Transverse colon (tissue), 4 donors: ENCODE results near the gene SCAP. TPM values are rescaled to one million over a fixed set of nuclear protein-coding genes. Genes with fewer than 3 reads are reported as not detected.

Experiments used
- DNase-seq: peaks from one replicate; pipeline ENCODE4 v3.0.0-alpha.2; 2019
- H3K27ac ChIP-seq, 4 donors: fragments of 200-600 bp; sonication (generic); 2 replicates each; pipeline ENCODE4 v1.5.1; 2016 to 2018; ENCODE audit warnings: inconsistent platforms in 4 of 4
- H3K27me3 ChIP-seq: fragments of 200-600 bp; sonication (generic); 2 replicates; pipeline ENCODE4 v1.5.1; 2017; ENCODE audit warnings: inconsistent platforms
- H3K36me3 ChIP-seq, 4 donors: fragments of 200-600 bp; sonication (generic); 2 replicates each; pipeline ENCODE4 v1.5.1; 2017 to 2019; ENCODE audit warnings: inconsistent platforms in 4 of 4
- H3K4me1 ChIP-seq, 4 donors: fragments of 200-600 bp; sonication (generic); 2 replicates each; pipeline ENCODE4 v1.5.1; 2017 to 2020; ENCODE audit warnings: inconsistent platforms in 4 of 4
- H3K4me3 ChIP-seq, 4 donors: fragments of 200-600 bp; sonication (generic); 1 replicate in 1 of 4; 2 replicates in 3 of 4; pipeline versions ENCODE4 v1.5.1 to v1.6.1; 2017 to 2019; ENCODE audit warnings: inconsistent platforms in 4 of 4
- H3K9me3 ChIP-seq, 2 donors: fragments of 200-600 bp; sonication (generic); 2 replicates each; pipeline ENCODE4 v1.5.1; 2017 to 2019; ENCODE audit warnings: inconsistent platforms in 2 of 2
- CTCF ChIP-seq, 5 experiments: fragments of 200-600 bp in 3 of 5; fragments of 450-650 bp in 2 of 5; sonication (generic) in 3 of 5; IDR thresholded peaks; 1 replicate in 2 of 5; 2 replicates in 3 of 5; pipeline ENCODE4 v1.5.1; 2016 to 2017; ENCODE audit warnings: antibody characterized with exemption in 5 of 5, inconsistent platforms in 3 of 5, mild to moderate bottlenecking in 2 of 5, moderate library complexity in 1 of 5
- EP300 ChIP-seq: sonication (generic); formaldehyde crosslinking; IDR thresholded peaks from one replicate; pipeline ENCODE4 v1.6.1; 2017; ENCODE audit warnings: antibody characterized with exemption, low read depth
- POLR2A ChIP-seq: fragments of 450-650 bp; IDR thresholded peaks from one replicate; pipeline ENCODE4 v1.6.1; 2016; ENCODE audit warnings: antibody characterized with exemption, mild to moderate bottlenecking, moderate library complexity
- POLR2AphosphoS5 ChIP-seq, 3 donors: sonication (generic); formaldehyde crosslinking; IDR thresholded peaks; one replicate each; pipeline ENCODE4 v1.6.1; 2016; ENCODE audit warnings: antibody characterized with exemption in 3 of 3
- WGBS, 2 donors: methylation state at CpG; one replicate each; pipeline ENCODE4 v1.1.5; 2018; ENCODE audit warnings: low coverage in 1 of 2; 5-methylcytosine and 5-hydroxymethylcytosine counted together
- in situ Hi-C, 4 donors: fragments of 200-750 bp; cut with MboI; loops; one replicate each; pipeline versions ENCODE4 v1.15.0 to v1.15.1; 2017; ENCODE audit warnings: low sequenced_read_pairs in 3 of 4, low pct_ligation_motif_present in 1 of 4, low pct_unique_long_range_greater_than_20kb in 1 of 4
- intact Hi-C: fragments of 100-400 bp; cut with DNase I; formaldehyde crosslinking; loops from one replicate; pipeline ENCODE4 v1.15.1; 2023; ENCODE audit warnings: low total_unique reads
- total RNA-seq, 4 donors: library from RNA; depleted of rRNA; stranded (reverse); fragments of >200 nt; gene quantifications; one replicate each; pipeline ENCODE4 v1.1.0, GENCODE V29; 2016

SCAP gene
- total RNA-seq, 4 donors from 2014 or later = 160 to 288 (median 198) TPM

- H3K4me3 ChIP-seq = no peak overlapping the region
- DNase-seq = no peak
- WGBS, 2 donors = 100% methylated on average over 2 to 3 of the region's 3 CpGs
- peaks cover 0 to 5% (median 1%) of the 10 kb centered on the region in 4 donors for H3K36me3 ChIP-seq
- H3K4me1 ChIP-seq = peaks cover 0 to 21% (median 13%) of the 10 kb centered on the region in 4 donors
- in situ Hi-C loops (no loop called here), intact Hi-C loops (no loop called here)
- no peak for TF ChIP-seq POLR2A
- no peak for TF ChIP-seq EP300
- TF ChIP-seq CTCF (IDR thresholded peaks at IDR 0.05) = no peak
- no peaks in the 10 kb centered on the region for H3K9me3 ChIP-seq
- no peaks in the 10 kb centered on the region for H3K27me3 ChIP-seq
- H3K27ac ChIP-seq = no peak overlapping the region
Measured at GRCh38 chr3:47392933-47393332, 82.8 kb downstream of the SCAP start.

- Histone ChIP-seq H3K9me3 (no peaks in the 10 kb centered on the region), H3K36me3 (peaks cover 0 to 3% (median 0%) of the 10 kb centered on the region in 4 donors), H3K4me1 (peaks cover 0 to 22% (median 13%) of the 10 kb centered on the region in 4 donors), H3K27me3 (no peaks in the 10 kb centered on the region), H3K27ac (no peak overlapping the region), H3K4me3 (no peak overlapping the region)
- TF ChIP-seq EP300 = no peak
- no peak for TF ChIP-seq POLR2A
- TF ChIP-seq POLR2AphosphoS5 (IDR thresholded peaks at IDR 0.05) = no peak
- no peak for TF ChIP-seq CTCF (IDR thresholded peaks at IDR 0.05)
- WGBS, 2 donors = 84% methylated on average over 2 of the region's 2 CpGs; no CpG with 5 or more reads in 1 of the 2 donors
- DNase-seq = no peak
- intact Hi-C loops = no loop called here
- in situ Hi-C loops = no loop called here
Measured at GRCh38 chr3:47385796-47386195, 89.9 kb downstream of the SCAP start.

GRCh38 chr3:47385007-47385406 is 90.7 kb downstream of the SCAP start:
- 67 to 90% methylated on average over 1 to 4 of the region's 4 CpGs for WGBS, 2 donors
- Histone ChIP-seq H3K36me3 (peaks cover 0 to 3% (median 0%) of the 10 kb centered on the region in 4 donors), H3K27ac (no peak overlapping the region), H3K9me3 (no peaks in the 10 kb centered on the region), H3K4me1 (peaks cover 0 to 24% (median 14%) of the 10 kb centered on the region in 4 donors), H3K4me3 (no peak overlapping the region), H3K27me3 (no peaks in the 10 kb centered on the region)
- intact Hi-C loops = no loop called here
- in situ Hi-C loops = no loop called here
- no peak for DNase-seq
- TF ChIP-seq EP300 (no peak), POLR2A (no peak), POLR2AphosphoS5 (IDR thresholded peaks at IDR 0.05) (no peak), CTCF (IDR thresholded peaks at IDR 0.05) (no peak)

GRCh38 chr3:47384425-47384824 is 91.3 kb downstream of the SCAP start:
- intact Hi-C loops = no loop called here
- in situ Hi-C loops = no loop called here
- Histone ChIP-seq H3K9me3 (no peaks in the 10 kb centered on the region), H3K4me3 (no peak overlapping the region), H3K4me1 (peaks cover 1 to 30% (median 20%) of the 10 kb centered on the region in 4 donors), H3K27ac (no peak overlapping the region), H3K27me3 (no peaks in the 10 kb centered on the region), H3K36me3 (peaks cover 0 to 3% (median 0%) of the 10 kb centered on the region in 4 donors)
- TF ChIP-seq POLR2AphosphoS5 (IDR thresholded peaks at IDR 0.05) (no peak), POLR2A (no peak), CTCF (IDR thresholded peaks at IDR 0.05) (no peak), EP300 (no peak)
- 89 to 90% methylated on average over 3 to 4 of the region's 4 CpGs for WGBS, 2 donors
- no peak for DNase-seq
